GM18498 (cell line): ENCODE data around the gene C1orf116.

Experiments
- ATAC-seq: cut with Tn5 transposase; IDR thresholded peaks from one replicate; pipeline ENCODE4 v1.9.1; 2021; ENCODE audit warnings: mild to moderate bottlenecking, moderate library complexity; ENCODE audit not compliant: unreplicated experiment

C1orf116 gene

DNA sequence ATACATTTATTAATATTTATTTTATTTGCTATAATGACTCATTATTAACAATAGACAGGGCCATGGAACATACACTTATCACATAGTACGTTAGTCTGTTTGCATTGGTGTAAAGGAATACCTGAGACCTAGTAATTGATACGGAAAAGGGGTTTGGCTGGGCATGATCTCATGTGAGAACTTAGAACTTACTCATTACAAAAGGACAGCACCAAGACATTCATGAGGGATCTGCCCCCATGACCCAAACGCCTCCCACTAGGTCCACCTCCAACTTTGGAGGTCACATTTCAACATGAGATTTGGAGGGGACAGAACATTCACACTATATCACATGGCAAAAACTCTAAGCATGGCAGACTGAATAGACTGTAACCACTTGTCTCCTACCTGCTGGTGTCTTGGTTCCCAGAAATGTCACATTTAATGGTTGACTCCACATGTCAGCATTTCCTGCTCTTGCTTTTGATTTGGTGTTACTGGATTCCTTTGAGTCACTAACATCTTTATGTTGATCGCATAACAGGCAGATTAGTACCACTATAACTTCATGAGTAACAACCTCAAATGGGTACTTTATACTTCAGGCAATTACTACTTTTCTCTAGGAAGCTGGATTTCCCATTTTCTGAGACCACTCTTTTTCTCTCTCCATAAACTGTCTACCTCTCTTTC, 3.5 kb upstream of the C1orf116 start:
- no peak for ATAC-seq

DNA sequence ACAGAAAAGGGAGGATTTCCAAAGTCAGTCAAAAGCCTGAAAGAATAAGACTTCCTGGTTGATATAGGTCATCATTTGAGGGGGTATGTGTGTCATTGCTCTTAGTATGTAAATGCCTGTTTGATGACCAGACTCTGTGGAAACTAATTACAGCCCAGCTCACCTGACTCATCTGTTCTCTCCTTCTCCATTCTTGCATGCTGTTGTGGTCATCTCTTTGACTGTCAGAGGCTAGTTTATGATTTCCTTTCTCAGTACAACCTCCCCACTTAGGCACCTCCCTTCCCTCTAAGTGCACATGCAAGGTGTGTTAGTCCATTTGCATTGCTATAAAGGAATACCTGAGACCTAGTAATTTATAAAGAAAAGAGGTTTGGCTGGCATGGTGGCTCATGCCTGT, 2.4 kb upstream of the C1orf116 start:
- ATAC-seq = no peak

DNA sequence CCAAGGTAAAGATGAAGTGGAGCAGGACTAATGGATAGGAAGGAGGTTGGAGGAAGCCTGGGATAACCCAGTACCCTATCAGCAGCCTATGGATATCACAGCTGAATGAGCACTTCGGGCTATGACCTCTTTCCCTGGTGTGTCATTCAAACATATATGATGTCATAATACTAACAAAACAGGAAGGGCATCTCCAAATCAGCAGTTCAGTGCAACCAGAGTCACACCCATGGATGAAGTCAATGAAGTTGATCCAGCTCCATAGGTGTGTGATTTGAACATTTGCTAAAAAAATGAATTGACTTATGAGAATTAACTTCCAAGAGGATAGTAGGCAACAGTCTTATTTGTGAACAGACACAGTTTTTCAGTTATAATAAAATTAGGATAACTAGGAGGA, 1.7 kb upstream of the C1orf116 start:
- no peak for ATAC-seq

DNA sequence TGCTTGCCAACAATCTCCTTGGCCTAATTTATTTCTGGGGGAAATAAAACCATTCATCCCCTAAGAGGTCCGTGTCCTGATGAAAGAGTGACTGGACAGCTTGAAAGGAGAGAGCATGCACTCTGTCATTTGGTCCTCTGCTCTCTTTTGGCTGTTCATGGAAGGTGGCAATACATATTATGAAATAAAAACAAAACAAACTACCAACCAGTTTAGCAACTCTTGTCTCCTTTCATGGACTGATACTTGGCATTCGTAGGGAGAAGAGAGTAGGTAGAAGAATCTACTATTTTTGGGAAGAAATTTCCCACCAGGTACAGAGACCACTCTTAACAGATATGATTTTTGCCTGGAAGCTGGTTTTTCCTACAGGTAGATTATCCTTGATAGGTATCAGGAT, 746 bp upstream of the C1orf116 start:
- no peak for ATAC-seq

DNA sequence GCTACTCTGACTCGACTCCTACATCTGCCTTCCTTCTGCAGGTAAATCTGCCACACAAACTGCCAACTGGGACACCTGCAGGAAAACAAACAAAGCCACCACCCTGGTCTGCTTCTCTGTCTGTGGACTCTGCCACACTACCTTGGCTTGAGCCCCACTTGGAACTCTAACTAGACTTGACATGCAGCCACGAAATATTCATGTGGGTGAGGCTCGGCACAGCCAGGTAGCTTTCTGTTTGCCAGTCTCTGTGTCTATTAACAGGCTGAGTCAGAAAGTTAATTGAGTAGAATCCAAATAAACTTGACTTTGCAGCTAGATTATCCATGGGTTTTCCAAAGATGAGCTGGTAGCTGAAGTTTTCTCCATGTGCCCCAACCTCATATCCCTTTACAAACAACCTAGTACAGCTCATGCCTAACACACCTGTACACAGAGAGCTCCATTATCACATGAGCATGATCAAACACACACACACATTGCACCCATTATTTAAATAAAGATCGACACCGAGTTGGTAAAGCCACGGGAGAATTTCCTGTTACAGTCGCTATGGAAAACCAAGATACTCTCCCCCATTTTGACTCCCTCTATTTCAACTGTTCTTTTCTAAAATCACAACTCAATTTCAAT, 808 bp downstream of the C1orf116 start:
- no peak for ATAC-seq

DNA sequence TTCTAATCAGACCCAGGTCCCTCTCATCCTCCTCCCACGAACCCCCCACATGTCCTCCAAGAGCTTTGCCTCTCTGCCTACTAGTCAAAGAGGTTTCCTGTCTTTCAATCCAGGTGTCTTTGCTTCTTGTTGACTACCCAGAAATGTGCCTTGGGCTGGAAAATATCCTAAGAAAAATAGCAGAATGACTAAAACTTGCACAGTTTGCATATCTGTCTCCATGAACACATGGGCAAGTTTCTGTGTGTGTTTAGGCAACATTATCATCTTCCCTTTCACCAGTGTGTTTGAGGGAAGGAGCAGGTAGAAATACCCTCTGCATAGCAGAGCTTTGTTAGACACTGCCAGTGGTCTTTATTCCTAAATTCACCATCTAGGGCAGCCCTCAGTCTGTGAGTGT, 1.5 kb downstream of the C1orf116 start:
- no peak for ATAC-seq

DNA sequence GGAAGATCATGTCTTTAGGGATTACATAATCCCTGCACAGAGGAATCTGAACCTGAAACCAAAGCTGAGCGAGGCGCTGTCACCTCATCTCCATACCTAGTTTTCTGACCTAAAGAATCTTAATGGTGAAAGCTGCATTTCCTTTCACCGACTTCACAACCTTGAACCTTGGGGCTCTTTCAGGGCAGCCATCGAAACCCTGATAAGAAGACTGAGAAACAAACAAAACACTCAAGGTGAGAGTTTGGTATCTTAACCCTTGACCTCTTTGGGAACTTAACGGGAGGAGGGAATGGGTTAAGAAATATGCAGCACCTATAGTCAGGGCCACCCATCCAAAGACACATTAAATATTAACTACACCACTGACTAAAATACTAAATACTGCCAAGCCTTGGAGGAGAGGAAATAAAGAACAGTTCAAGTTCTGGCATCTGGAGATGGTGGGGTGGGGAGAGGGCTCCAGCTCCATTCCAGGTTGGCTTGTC, 2.0 kb downstream of the C1orf116 start:
- ATAC-seq = no peak

DNA sequence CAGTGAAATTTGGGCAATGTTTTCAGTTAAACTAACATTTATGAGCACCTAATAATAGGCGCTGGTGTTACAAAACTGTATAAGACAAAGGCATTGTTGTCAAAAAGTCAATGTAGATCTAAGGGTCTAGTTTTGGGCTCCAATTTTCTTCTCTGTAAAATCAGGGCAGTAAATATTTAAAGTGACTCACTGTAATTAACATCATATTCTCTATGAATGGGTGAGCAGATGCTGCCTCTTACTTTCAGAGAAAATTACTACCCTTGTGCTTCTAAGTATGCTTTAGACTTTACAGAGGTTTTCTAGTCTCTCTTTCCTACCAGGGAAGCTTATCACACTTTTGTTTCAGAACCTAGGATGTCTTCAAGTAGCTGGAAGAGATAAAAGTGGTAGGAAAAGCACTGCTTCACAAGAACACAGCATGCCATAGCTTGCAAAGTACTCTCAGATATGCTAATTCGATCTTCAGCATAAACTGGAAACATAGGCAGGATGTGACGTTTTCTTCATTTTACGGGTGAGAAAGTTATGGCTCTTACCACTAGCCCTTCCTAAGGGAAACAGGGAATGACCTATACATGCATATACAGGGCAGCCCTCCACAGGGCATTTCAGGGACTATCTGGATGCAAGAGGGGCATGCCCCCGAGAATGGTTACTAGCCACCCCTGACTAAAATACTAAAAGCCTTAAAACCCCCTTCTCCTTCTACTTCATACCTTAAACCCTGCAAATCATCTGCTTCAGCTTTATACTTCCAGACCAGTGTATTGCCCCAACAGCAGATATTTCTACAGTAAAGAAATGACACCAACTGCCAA, 2.6 kb downstream of the C1orf116 start:
- ATAC-seq = no peak

DNA sequence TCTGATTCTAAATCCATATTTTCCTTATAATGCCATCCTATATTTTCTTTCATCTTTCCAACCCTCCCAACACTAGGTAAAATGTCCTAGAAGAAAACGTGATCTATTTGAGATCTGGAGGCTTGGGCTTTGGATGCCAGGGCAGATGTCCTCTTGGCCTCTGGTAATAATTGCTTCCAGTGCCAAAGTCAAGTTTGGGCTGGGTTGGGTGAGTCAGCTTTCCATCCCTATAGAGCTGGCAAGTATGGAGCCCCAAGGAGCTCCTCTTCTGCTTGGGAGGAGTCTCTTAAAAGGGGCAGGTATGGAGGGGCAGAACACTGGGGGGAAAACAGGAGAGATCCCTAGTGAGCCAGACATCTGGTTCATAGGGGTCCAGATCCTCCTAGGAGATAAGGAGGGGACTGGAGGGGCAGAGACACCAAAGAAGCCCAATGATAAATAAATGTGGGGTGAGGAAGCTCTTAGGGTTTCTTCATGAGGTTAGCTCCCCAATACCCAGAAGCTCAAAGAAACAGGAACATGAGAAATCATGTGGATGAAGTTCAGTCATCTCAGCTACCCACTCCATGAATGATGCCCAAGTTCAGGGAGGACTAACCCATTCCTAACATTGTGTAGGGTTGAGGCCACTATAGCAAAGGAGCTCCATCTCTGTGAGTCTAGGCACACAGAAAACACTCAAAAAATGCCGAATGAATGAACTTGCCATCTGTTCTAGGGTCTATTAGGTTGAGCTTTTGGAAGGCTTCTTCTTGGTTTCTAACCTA, 3.5 kb downstream of the C1orf116 start:
- no peak for ATAC-seq

DNA sequence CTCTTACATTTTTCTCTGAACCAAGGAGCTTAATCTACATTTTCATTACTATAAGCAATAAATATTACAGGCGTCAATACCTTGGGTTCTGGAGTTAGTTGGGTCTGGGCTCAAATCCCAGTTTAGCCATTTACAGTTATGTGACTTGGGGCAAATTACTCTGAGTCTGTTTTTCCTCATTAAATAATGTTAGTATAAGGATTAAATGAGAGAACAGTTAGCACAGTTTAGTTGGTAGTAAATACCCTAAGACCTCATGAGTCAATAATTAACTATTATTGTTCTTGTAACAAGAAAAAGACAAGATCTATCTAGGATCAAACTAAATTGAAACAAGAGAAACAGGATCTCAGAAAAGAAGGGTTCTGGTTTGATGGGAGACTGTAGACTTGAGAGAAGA, 4.6 kb downstream of the C1orf116 start:
- ATAC-seq = no peak

DNA sequence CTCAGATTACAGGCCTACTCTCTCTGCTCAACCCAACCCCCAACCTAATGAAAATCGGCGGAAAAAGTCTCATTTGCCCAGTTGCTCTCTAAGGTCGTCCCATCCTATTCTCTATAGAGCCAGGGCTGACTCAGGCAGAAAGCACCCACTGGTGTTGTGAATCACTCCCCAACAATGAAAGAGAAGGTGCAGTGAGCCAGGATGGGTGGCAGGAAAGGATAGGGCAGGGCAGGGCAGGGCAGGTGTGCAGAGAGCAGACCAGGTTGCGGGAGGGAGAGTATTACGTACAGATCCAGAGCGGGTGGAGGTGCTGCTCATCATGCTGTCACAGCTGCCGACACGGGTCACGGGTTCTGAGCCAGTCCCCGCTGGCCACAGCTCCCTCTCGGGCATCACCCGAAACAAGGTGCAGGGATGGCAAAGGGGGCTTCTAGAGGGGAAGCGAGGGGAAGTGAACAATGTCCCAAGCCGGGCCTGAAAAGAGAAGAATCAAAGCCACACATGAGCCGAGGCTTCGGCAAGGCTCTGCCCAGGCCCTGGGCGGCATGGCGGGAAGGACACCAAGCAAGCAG, 5.3 kb downstream of the C1orf116 start:
- no peak for ATAC-seq

DNA sequence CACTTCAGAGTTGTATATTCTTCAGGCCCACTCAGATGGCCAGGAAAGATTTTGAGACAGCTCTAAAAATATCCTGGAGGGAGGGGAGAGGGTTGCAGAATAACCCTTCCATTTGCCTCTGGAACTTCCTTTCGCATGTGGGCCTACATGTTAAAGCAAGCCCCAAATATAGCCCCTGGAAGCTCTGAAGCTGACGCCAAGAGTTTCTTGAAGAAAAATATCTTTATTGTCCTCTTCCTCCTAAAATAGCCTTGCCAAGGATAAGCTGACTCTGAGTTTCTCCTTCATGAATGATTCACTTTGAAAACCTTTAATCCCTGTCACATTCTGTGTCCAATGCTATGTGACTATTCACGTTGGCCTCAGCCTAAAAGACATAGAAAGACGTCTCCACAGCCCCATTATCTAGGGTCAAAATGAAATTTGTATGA, 6.4 kb downstream of the C1orf116 start:
- no peak for ATAC-seq

DNA sequence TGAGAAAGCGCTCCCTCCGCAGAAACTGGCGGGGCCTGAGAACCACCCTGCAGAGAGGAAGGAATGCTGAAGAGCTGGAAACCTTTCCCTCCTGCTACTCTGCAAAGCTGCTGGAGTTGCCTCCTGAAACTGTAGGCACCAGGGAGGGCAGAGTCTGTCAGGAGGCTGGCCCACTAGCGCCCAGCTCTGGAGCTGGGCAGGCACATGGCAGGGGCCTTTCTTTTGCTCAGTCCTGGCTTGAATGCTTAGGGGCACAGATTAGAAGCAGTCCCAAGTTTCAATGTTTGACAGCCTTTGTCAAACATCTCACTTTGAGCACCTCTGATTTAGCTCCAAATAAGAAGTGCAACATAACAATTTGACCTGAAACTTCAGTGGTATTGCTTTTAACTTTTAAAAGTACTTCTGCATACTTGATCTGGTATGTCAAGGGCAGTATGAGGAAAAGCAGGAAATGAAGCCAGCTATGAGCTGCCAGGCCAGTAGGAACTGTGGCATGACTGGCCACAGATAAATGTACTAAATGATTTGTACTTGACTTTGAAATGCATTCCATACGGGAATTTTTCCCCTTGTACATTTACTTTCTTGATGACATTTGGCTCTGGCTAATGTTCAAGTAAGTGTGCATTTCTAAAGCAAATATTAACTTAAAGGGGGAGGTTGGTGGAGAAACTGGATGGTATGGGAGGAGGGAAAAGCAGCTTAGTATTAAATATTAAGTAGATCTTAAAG, 7.2 kb downstream of the C1orf116 start:
- no peak for ATAC-seq

DNA sequence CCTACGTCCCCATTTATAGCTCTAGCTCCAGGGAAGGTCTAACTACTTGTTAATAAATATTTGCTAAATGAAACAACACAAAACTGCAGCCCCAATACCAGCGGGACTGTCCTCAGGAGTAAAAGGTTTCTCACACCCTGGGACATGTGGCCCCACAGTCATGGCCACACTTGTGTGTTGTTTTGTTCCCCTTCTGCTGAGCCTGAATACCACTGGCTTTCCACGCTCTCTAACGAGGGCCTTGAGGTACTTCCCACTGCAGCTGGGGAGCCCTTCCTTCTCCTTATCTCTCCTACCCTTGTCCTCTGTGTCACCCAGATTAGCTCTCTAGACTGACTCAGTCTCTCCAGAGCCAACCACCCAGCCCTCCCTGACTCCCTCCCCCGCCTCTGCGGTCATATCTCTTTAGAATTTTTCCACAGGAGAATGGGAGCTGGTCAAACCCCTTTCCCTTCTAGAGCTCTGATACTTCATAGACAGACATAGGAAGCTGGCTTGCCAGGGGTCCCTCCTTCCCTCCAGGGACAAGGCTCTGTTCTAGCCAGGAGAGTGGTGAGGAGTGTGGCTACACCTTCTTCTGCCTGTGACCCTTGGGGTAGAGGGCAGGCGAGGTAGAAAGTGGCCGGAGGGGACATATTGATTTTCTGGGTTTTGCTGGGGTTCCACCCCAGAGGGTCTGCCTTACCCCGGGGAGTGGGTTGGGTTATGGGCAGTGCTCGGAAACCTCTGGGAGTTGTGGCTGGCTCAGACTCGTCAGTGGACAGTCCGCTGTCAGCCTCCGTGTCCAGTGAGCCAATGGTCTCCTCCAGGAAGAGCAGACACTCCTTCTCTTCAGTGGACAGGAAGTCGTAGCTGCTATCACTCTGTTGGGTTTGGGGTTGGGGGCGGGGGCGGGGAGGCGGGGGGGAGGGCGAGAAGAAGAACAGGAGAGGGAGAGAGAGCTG, 8.1 kb downstream of the C1orf116 start:
- ATAC-seq = no peak

DNA sequence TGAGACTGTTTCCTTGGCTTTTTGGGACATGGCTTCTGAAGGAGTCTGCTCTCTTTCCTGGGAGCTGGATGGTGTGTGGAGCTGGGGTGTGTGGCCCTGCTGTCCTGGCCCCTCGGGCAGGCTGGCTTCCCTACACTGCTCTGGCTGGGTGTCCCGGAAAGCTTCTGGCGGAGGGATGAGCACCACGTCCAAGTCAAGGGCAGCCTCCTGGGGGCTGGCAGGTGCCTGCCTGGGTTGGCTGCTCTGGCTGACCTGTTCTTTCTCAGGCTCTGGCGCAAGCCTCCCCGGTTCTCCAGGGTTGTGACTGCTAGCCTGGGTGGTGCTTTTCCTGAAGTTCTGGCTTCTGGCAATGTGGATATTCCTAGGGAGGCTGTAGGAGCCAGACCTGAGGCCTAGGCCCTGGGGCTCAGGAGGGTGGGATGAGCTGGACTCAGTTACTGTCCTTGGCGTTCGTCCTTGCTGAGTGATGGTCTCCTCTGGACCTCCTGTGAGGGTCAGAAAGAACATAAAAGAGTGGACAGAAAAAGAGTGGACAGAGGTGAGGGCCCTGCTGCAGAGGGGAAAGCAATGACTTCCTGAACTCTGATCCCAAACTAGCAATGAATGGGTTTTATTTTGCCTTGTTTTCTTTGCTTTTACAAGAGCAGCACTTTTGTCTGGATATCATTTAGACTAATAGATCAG, 9.4 kb downstream of the C1orf116 start:
- ATAC-seq = no peak

DNA sequence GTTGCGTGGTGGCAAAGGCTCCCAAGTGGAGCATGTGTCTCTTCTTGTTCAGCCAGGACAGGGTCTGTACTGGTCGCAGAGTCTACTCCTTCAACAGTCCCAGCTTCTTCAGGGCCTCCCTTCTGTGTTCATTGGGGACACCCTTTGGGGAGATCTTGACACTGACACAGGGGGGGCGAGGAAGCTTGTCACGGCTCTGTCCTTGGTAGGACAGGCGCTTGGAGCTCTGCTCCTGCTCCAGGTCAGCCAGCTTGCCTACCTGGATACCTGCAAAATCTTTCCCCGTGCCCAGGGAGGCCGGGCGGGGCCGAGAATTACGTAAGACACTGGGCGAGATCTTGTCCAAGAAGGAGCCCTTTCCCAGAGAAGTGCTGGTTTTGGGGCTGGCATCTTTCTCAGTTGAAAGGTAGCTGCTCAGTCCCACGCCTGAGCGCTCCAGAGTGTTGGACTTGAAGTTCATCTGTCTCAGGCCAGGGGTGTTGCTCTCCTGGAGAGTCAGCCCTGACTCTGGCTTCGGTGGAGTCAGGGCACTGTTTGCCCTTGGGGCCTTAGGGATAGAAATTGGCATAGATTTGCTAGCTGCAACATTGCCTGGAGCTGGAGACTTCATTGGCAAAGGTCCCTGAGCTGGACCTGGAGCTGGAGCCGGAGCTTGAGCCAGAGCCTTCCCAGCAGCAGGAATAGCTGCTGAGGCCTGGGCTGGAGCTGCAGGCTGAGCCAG, 10.5 kb downstream of the C1orf116 start:
- no peak for ATAC-seq

DNA sequence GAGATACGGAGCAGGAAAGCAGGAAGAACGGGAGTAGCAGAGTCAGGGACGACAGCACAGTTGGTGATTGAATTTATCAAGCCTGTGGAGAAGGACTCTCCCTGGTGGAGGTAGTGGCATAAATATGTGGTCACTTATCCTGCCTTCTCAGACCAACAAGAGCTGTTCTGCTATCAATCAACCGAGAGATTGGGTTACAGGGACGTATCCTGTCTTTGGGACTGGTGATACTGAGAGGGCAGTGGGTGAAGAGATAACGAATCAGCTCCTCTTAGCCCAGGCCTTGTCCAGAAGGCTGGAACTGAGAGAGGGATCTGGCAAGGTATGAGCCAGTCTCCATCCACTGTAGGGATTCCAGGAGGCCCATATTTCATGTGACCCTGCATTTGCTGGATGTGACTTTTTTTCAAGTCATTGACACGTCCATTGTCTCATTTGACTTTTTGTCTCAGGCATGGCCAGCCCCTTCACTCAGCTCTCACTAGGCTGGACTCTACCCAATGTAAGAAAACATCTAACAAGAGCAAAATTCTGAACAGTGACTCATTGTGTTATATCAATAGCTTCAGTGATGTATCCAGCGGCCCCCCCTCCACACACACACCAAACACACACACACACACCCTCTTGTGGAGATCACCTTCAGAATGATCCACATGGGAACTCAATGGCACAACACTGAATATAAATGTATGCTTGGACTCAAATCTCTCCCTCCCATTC, 11.3 kb downstream of the C1orf116 start:
- no peak for ATAC-seq
